MCF 10A (cell line): ENCODE results near the gene ARID3B. TPM values are rescaled to one million over a fixed set of nuclear protein-coding genes. Genes with fewer than 3 reads are reported as not detected.

ENCODE experiments used
- BruUV-seq: library from RNA; stranded (reverse); fragments of 400-500 nt; replicated peaks from 2 replicates; lab custom pipeline; 2021; lab: Mats Ljungman, UMichigan
- CTCF ChIA-PET: fragments of 300-600 bp; sonication (Branson Sonifier 250); formaldehyde crosslinking; extraction: SDS; loops from one replicate; lab custom pipeline; 2021; ENCODE audit warnings: antibody characterized with exemption, inconsistent platforms; lab: Yijun Ruan, JAX
- POLR2A ChIA-PET: fragments of 300-600, 350-650 bp; sonication (Branson Sonifier 250); formaldehyde crosslinking; extraction: SDS; loops from one replicate; lab custom pipeline; 2020; ENCODE audit warnings: antibody characterized with exemption, inconsistent platforms; lab: Yijun Ruan, JAX
- DNase-seq: peaks from one replicate; pipeline ENCODE4 v3.0.0-alpha.2; 2018; ENCODE audit not compliant: unreplicated experiment
- H3K27ac Mint-ChIP-seq: one replicate; pipeline ENCODE4 v1.8.0; 2022; ENCODE audit warnings: mild to moderate bottlenecking, low read depth, mixed read lengths; ENCODE audit not compliant: unreplicated experiment
- H3K27me3 Mint-ChIP-seq: one replicate; pipeline ENCODE4 v1.8.0; 2022; ENCODE audit warnings: mixed read lengths; ENCODE audit not compliant: insufficient read depth, unreplicated experiment
- H3K36me3 Mint-ChIP-seq: one replicate; pipeline ENCODE4 v1.8.0; 2022; ENCODE audit warnings: mild to moderate bottlenecking, moderate library complexity, mixed read lengths; ENCODE audit not compliant: insufficient read depth, unreplicated experiment
- H3K4me1 Mint-ChIP-seq: one replicate; pipeline ENCODE4 v1.8.0; 2022; ENCODE audit warnings: mixed read lengths; ENCODE audit not compliant: insufficient read depth, unreplicated experiment
- H3K4me3 Mint-ChIP-seq: one replicate; pipeline ENCODE4 v1.8.0; 2022; ENCODE audit warnings: mild to moderate bottlenecking, moderate library complexity, mixed read lengths; ENCODE audit not compliant: unreplicated experiment
- H3K9me3 Mint-ChIP-seq: one replicate; pipeline ENCODE4 v1.8.0; 2022; ENCODE audit warnings: mixed read lengths; ENCODE audit not compliant: unreplicated experiment
- CTCF ChIP-seq: fragments of 200-600 bp; IDR thresholded peaks from one replicate; pipeline ENCODE4 v1.8.0; 2022; ENCODE audit warnings: antibody characterized with exemption, mild to moderate bottlenecking; ENCODE audit not compliant: unreplicated experiment
- intact Hi-C: fragments of 100-400 bp; cut with micrococcal nuclease; formaldehyde crosslinking; loops from 2 replicates; pipeline ENCODE4 v1.14.1; 2022
- total RNA-seq: library from RNA; stranded (reverse); gene quantifications from 2 replicates; pipeline ENCODE4 v1.2.3, GENCODE V29; 2022

The ARID3B gene
- total RNA-seq, 1 experiment from 2014 or later, result 4.7 TPM

GRCh38 chr15:74580538-74581350 lies 39.7 kb downstream of the ARID3B start:
- intact Hi-C loops, result no loop called here
- no peak overlapping the region for H3K4me3 Mint-ChIP-seq
- ChIA-PET POLR2A (no interaction called here), CTCF (interaction anchor here (0.7 to 1.5 kb wide), 2 partner anchors 41 to 52 kb away, joined by 4 read pairs; no protein-coding TSS in a partner anchor)
- H3K27me3 Mint-ChIP-seq, result no peaks in the 10 kb centered on the region
- no TSS peak for BruUV-seq
- H3K36me3 Mint-ChIP-seq, result peaks cover 12% of the 10 kb centered on the region
- no peak overlapping the region for H3K27ac Mint-ChIP-seq
- H3K9me3 Mint-ChIP-seq, result no peaks in the 10 kb centered on the region
- TF ChIP-seq CTCF, result no peak
- H3K4me1 Mint-ChIP-seq, result no peaks in the 10 kb centered on the region
- peak; percentile 21 for DNase-seq

- Mint-ChIP-seq H3K36me3 (peaks cover 5% of the 10 kb centered on the region), H3K27me3 (no peaks in the 10 kb centered on the region), H3K27ac (no peak overlapping the region), H3K9me3 (no peaks in the 10 kb centered on the region), H3K4me1 (peaks cover 6% of the 10 kb centered on the region), H3K4me3 (no peak overlapping the region)
- CTCF ChIA-PET, result interaction anchor here (1.0 kb wide), 2 partner anchors 202 to 322 kb away, joined by 3 read pairs; partner anchors contain the start of gene FAM219B
- BruUV-seq, result no TSS peak
- DNase-seq, result no peak
- intact Hi-C loops, result no loop called here
- no peak for TF ChIP-seq CTCF
- POLR2A ChIA-PET, result no interaction called here
Observed at GRCh38 chr15:74584204-74584603, 43.2 kb downstream of the ARID3B start.

- H3K36me3 Mint-ChIP-seq, result peaks cover 5% of the 10 kb centered on the region
- no peaks in the 10 kb centered on the region for H3K9me3 Mint-ChIP-seq
- ChIA-PET CTCF (interaction anchor here (0.6 to 1.0 kb wide), 3 partner anchors 30 to 322 kb away, joined by 3 to 5 read pairs (median 3); partner anchors contain the start of gene FAM219B), POLR2A (no interaction called here)
- BruUV-seq, result no TSS peak
- TF ChIP-seq CTCF, result no peak
- peaks cover 6% of the 10 kb centered on the region for H3K4me1 Mint-ChIP-seq
- no peak overlapping the region for H3K27ac Mint-ChIP-seq
- no peak overlapping the region for H3K4me3 Mint-ChIP-seq
- no peak for DNase-seq
- intact Hi-C loops, result no loop called here
- H3K27me3 Mint-ChIP-seq, result no peaks in the 10 kb centered on the region
Observed at GRCh38 chr15:74584779-74585178, 43.8 kb downstream of the ARID3B start.

- H3K4me1 Mint-ChIP-seq, result peaks cover 6% of the 10 kb centered on the region
Observed at GRCh38 chr15:74585191-74585590, 44.2 kb downstream of the ARID3B start.

More at GRCh38 chr15:74585191-74585590, 44.2 kb downstream of the ARID3B start:
- intact Hi-C loops, result no loop called here
- H3K27ac Mint-ChIP-seq, result no peak overlapping the region
- H3K4me3 Mint-ChIP-seq, result no peak overlapping the region
- H3K36me3 Mint-ChIP-seq, result peaks cover 5% of the 10 kb centered on the region
- no peaks in the 10 kb centered on the region for H3K9me3 Mint-ChIP-seq
- ChIA-PET CTCF (interaction anchor here (0.6 to 1.0 kb wide), 2 partner anchors 30 to 203 kb away, joined by 3 to 5 read pairs; no protein-coding TSS in a partner anchor), POLR2A (no interaction called here)
- no peak for DNase-seq
- no TSS peak for BruUV-seq
- H3K27me3 Mint-ChIP-seq, result no peaks in the 10 kb centered on the region
- TF ChIP-seq CTCF, result no peak
